Osteoblast (primary cell): ENCODE measurements around the gene BLOC1S3. TPM values are rescaled to one million over a fixed set of nuclear protein-coding genes. Genes with fewer than 3 reads are reported as not detected.
A peak's percentile ranks its signal among the peaks of the same experiment; 100 is the strongest.

Experiments used
- DNase-seq: peaks from one replicate; pipeline ENCODE4 v3.0.0; 2011; ENCODE audit warnings: low spot score, mixed read lengths; ENCODE audit not compliant: insufficient read length; ENCODE audit errors: missing footprints
- H2AFZ ChIP-seq: 2 replicates; pipeline ENCODE4 v1.6.0; 2011; ENCODE audit warnings: mild to moderate bottlenecking, low read length
- H3K27ac ChIP-seq: 2 replicates; pipeline ENCODE4 v1.5.1; 2011; ENCODE audit warnings: mild to moderate bottlenecking, low read depth, low read length, moderate library complexity
- H3K27me3 ChIP-seq: 2 replicates; pipeline ENCODE4 v1.6.0; 2012; ENCODE audit warnings: mild to moderate bottlenecking, control low read depth, inconsistent platforms, low read length, moderate library complexity; ENCODE audit not compliant: insufficient read depth
- H3K36me3 ChIP-seq: 2 replicates; pipeline ENCODE4 v1.5.1; 2011; ENCODE audit warnings: mild to moderate bottlenecking, low read length, control low read depth, moderate library complexity; ENCODE audit not compliant: insufficient read depth
- H3K4me1 ChIP-seq: 2 replicates; pipeline ENCODE4 v1.5.1; 2011; ENCODE audit warnings: mild to moderate bottlenecking, low read length, control low read depth, moderate library complexity; ENCODE audit not compliant: insufficient read depth
- H3K4me2 ChIP-seq: 2 replicates; pipeline ENCODE4 v1.6.0; 2011; ENCODE audit warnings: mild to moderate bottlenecking, low read length; ENCODE audit not compliant: insufficient read depth
- H3K4me3 ChIP-seq: fragments of 200-600 bp; sonication (generic); 3 replicates; pipeline ENCODE4 v1.5.1; 2012; ENCODE audit warnings: mild to moderate bottlenecking, low read length, inconsistent platforms; ENCODE audit not compliant: insufficient read depth
- H3K79me2 ChIP-seq: 2 replicates; pipeline ENCODE4 v1.6.0; 2012; ENCODE audit warnings: mild to moderate bottlenecking, low read length, control low read depth, inconsistent platforms; ENCODE audit not compliant: insufficient read depth
- H3K9me3 ChIP-seq: 2 replicates; pipeline ENCODE4 v1.5.1; 2011; ENCODE audit warnings: low read depth, low read length, control low read depth
- H4K20me1 ChIP-seq: 2 replicates; pipeline ENCODE4 v1.6.0; 2012; ENCODE audit warnings: mild to moderate bottlenecking, low read length, control low read depth; ENCODE audit not compliant: insufficient read depth
- total RNA-seq: library from RNA; depleted of rRNA; stranded (reverse); fragments of >200 nt; gene quantifications from 2 replicates; pipeline ENCODE4 v1.2.3, GENCODE V29; 2012
- TF ChIP-seq, protein P1 (sequence below): IDR thresholded peaks from 2 replicates; pipeline ENCODE4 v1.5.1; 2011; ENCODE audit warnings: mild to moderate bottlenecking, low read depth, low read length, moderate library complexity; ENCODE audit errors: extremely low read depth

BLOC1S3 gene
- total RNA-seq, 1 donor = 7.2 TPM

GRCh38 chr19:45172173-45172572 lies 6.4 kb upstream of the BLOC1S3 start:
- H4K20me1 ChIP-seq = no peaks in the 10 kb centered on the region
- no peak overlapping the region for H3K4me3 ChIP-seq
- no peaks in the 10 kb centered on the region for H3K36me3 ChIP-seq
- H3K79me2 ChIP-seq = peaks cover 2% of the 10 kb centered on the region
- peaks cover 18% of the 10 kb centered on the region for H3K4me1 ChIP-seq
- H3K4me2 ChIP-seq = no peak overlapping the region
- no peak overlapping the region for H2AFZ ChIP-seq
- no peaks in the 10 kb centered on the region for H3K27me3 ChIP-seq
- no peaks in the 10 kb centered on the region for H3K9me3 ChIP-seq
- H3K27ac ChIP-seq = peak overlapping the region; percentile 17
- TF ChIP-seq, protein P1, sequence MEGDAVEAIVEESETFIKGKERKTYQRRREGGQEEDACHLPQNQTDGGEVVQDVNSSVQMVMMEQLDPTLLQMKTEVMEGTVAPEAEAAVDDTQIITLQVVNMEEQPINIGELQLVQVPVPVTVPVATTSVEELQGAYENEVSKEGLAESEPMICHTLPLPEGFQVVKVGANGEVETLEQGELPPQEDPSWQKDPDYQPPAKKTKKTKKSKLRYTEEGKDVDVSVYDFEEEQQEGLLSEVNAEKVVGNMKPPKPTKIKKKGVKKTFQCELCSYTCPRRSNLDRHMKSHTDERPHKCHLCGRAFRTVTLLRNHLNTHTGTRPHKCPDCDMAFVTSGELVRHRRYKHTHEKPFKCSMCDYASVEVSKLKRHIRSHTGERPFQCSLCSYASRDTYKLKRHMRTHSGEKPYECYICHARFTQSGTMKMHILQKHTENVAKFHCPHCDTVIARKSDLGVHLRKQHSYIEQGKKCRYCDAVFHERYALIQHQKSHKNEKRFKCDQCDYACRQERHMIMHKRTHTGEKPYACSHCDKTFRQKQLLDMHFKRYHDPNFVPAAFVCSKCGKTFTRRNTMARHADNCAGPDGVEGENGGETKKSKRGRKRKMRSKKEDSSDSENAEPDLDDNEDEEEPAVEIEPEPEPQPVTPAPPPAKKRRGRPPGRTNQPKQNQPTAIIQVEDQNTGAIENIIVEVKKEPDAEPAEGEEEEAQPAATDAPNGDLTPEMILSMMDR = no peak
- DNase-seq = peak; percentile 19

- peak; percentile 19 for DNase-seq
- Histone ChIP-seq H3K27me3 (no peaks in the 10 kb centered on the region), H3K79me2 (peaks cover 2% of the 10 kb centered on the region), H2AFZ (no peak overlapping the region), H3K4me1 (peaks cover 23% of the 10 kb centered on the region), H3K4me3 (no peak overlapping the region), H3K9me3 (no peaks in the 10 kb centered on the region), H4K20me1 (no peaks in the 10 kb centered on the region), H3K27ac (peak overlapping the region; percentile 17), H3K4me2 (no peak overlapping the region), H3K36me3 (no peaks in the 10 kb centered on the region)
- TF ChIP-seq, protein P1 = no peak
Observed at GRCh38 chr19:45172611-45173208, 5.9 kb upstream of the BLOC1S3 start.

DNA sequence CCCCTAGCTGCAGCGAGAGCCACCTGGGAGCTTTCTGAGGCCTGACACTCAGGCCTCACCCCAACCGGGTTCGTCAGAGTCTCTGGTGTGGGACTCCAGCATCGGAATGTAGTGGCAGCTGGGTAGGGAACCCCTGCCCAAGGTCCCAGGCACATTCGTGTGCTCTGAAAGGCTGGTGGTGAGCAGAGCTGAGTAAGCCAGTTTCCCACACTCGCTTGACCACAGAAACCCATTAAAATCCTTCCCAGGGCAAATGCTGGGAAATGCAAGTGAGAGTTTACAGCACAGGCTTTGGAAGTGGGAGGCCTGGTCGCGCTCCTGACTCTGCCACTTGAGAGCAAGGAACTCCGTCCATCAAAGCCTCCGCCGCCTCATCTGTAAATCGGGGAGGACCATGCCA lies 4.8 kb upstream of the BLOC1S3 start:
- peak overlapping the region; percentile 61 for H3K4me2 ChIP-seq
- peak overlapping the region; percentile 13 for H3K4me3 ChIP-seq
- H3K27ac ChIP-seq = peak overlapping the region; percentile 98
- H2AFZ ChIP-seq = peak overlapping the region; percentile 65
- peak; percentile 97 for DNase-seq
- peaks cover 23% of the 10 kb centered on the region for H3K4me1 ChIP-seq
- TF ChIP-seq, protein P1 = no peak
- H3K36me3 ChIP-seq = no peaks in the 10 kb centered on the region
- H3K27me3 ChIP-seq = no peaks in the 10 kb centered on the region
- H3K79me2 ChIP-seq = peaks cover 2% of the 10 kb centered on the region
- no peaks in the 10 kb centered on the region for H3K9me3 ChIP-seq
- H4K20me1 ChIP-seq = no peaks in the 10 kb centered on the region

DNA sequence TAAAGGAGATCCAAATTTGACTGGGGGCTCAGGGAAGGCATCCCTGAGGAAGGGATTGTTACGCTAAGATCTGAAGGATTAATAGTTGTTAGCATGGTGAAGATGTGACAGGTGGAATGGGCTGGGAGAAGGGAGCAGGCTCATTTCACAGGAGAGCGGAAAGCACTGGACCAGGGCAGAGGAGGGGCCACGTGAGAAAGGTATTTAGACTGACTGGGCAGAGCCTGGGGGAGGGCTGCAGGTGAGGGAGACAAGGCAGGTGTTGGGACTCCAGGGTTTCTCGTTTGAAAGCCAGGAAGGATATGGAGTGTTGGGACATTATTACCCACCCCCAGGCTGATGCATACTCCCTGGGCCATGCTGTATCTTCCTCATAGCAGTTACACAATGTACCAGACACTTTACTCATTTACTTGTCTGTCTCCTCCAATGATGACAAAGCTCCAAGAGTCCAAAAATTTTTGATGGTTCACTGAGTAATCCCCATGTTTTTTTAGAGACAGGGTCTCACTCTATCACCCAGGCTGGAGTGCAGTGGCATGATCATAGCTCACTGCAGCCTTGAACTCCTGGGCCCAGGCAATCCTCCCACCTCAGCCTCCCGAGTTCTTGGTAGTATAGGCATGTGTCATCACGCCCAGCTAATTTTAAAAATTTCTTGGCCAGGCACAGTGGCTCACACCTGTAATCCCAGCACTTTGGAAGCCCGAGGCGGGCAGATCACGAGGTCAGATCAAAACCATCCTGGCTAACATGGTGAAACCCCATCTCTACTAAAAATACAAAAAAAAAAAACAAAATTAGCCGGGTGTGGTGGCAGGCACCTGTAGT lies 2.9 kb upstream of the BLOC1S3 start:
- H4K20me1 ChIP-seq = no peaks in the 10 kb centered on the region
- peak; percentile 58 for DNase-seq
- TF ChIP-seq, protein P1 = no peak

More for the DNA sequence above, 2.9 kb upstream of the BLOC1S3 start:
- Histone ChIP-seq H3K4me1 (peaks cover 32% of the 10 kb centered on the region), H2AFZ (no peak overlapping the region), H3K36me3 (no peaks in the 10 kb centered on the region), H3K9me3 (no peaks in the 10 kb centered on the region), H3K4me3 (no peak overlapping the region), H3K27me3 (no peaks in the 10 kb centered on the region), H3K79me2 (peaks cover 20% of the 10 kb centered on the region), H3K27ac (peak overlapping the region; percentile 68), H3K4me2 (no peak overlapping the region)
